ACC112 (cell line): ENCODE data around the gene SLC18B1.
A peak's percentile ranks its signal among the peaks of the same experiment; 100 is the strongest.

Experiments used
- H2AFZ ChIP-seq: fragments of 200-600 bp; sonication (generic); one replicate; pipeline ENCODE4 v1.6.0; 2017; ENCODE audit warnings: antibody characterized with exemption, low read length; ENCODE audit not compliant: unreplicated experiment
- H3K27ac ChIP-seq: fragments of 200-600 bp; sonication (generic); 2 replicates; pipeline ENCODE4 v1.5.1; 2014; ENCODE audit warnings: low read depth, mild to moderate bottlenecking, antibody characterized with exemption, low read length, moderate library complexity
- H3K27me3 ChIP-seq: fragments of 200-600 bp; sonication (generic); 2 replicates; pipeline ENCODE4 v1.6.1; 2014; ENCODE audit warnings: mild to moderate bottlenecking, antibody characterized with exemption, low read length, moderate library complexity, mixed read lengths; ENCODE audit not compliant: insufficient read depth
- H3K36me3 ChIP-seq: fragments of 200-600 bp; sonication (generic); 2 replicates; pipeline ENCODE4 v1.6.1; 2016; ENCODE audit warnings: mild to moderate bottlenecking, antibody characterized with exemption, low read length, moderate library complexity, mixed read lengths; ENCODE audit not compliant: insufficient read depth
- H3K4me1 ChIP-seq: fragments of 200-600 bp; sonication (generic); one replicate; pipeline ENCODE4 v1.6.1; 2016; ENCODE audit warnings: low read length, mixed read lengths; ENCODE audit not compliant: insufficient read depth, unreplicated experiment, control insufficient read depth
- H3K4me3 ChIP-seq: fragments of 200-600 bp; sonication (generic); 2 replicates; pipeline ENCODE4 v1.5.1; 2014; ENCODE audit warnings: mild to moderate bottlenecking, low read depth, low read length
- H3K79me2 ChIP-seq: fragments of 200-600 bp; sonication (generic); one replicate; pipeline ENCODE4 v1.6.0; 2016; ENCODE audit warnings: low read length; ENCODE audit not compliant: control insufficient read depth, unreplicated experiment, insufficient read depth

SLC18B1 gene

GRCh38 chr6:132817554-132818403 lies 19.3 kb upstream of the SLC18B1 start:
- H3K36me3 ChIP-seq, result peaks cover 44% of the 10 kb centered on the region
- H3K4me3 ChIP-seq, result peak overlapping the region; percentile 99
- no peaks in the 10 kb centered on the region for H3K27me3 ChIP-seq
- H2AFZ ChIP-seq, result no peak overlapping the region
- peak overlapping the region; percentile 66 for H3K27ac ChIP-seq
- H3K4me1 ChIP-seq, result peaks cover 42% of the 10 kb centered on the region
- peaks cover 39% of the 10 kb centered on the region for H3K79me2 ChIP-seq

GRCh38 chr6:132816660-132817059 lies 18.2 kb upstream of the SLC18B1 start:
- Histone ChIP-seq H2AFZ (no peak overlapping the region), H3K4me3 (peak overlapping the region; percentile 99), H3K36me3 (peaks cover 44% of the 10 kb centered on the region), H3K79me2 (peaks cover 39% of the 10 kb centered on the region), H3K27ac (peak overlapping the region; percentile 66; the same call in 1 of the 2 replicates), H3K27me3 (no peaks in the 10 kb centered on the region), H3K4me1 (peaks cover 43% of the 10 kb centered on the region)

DNA sequence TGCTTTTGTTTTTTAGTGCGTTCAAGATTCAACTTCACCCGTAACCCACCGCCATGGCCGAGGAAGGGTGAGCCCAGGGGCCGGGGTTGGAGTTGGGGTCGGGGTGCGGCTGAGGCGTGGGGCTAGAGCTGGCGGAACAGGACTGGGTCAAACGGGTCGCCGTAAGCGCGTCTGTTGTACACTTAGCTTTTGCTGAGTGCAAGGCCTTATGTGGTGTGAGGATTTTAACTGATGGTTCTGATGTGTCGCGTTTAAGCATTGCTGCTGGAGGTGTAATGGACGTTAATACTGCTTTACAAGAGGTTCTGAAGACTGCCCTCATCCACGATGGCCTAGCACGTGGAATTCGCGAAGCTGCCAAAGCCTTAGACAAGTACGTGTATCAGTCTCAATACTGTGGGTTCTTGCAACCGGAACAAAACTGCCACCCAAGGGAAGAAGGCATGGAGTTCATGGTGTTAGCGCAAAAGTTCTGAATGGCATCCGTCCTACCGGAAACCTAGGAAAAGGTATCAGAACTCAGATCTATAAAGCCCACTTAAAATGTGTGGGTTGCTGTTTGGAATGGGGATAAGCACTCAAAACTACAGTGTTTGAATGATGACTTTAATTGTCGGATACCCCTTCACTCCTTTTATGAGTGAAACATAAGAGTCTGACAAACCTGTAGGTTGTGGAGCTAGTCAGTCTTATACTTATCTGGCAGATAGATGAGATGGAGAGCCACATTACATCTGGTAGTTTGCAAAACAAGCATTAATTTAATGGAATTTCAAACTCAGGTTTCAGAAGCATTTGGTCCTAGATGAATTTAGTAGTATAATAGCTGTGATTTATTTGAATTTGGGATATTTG lies 16.5 kb upstream of the SLC18B1 start:
- Histone ChIP-seq H3K79me2 (peaks cover 39% of the 10 kb centered on the region), H3K4me1 (peaks cover 37% of the 10 kb centered on the region), H3K4me3 (peak overlapping the region; percentile 99), H3K36me3 (peaks cover 44% of the 10 kb centered on the region), H3K27me3 (no peaks in the 10 kb centered on the region), H2AFZ (no peak overlapping the region), H3K27ac (peak overlapping the region; percentile 56)

- H3K4me1 ChIP-seq, result peaks cover 27% of the 10 kb centered on the region
- peak overlapping the region; percentile 86 for H3K27ac ChIP-seq
- no peaks in the 10 kb centered on the region for H3K27me3 ChIP-seq
- H2AFZ ChIP-seq, result peak overlapping the region; percentile 94
- peaks cover 36% of the 10 kb centered on the region for H3K36me3 ChIP-seq
- H3K79me2 ChIP-seq, result peaks cover 37% of the 10 kb centered on the region
- peak overlapping the region; percentile 83 for H3K4me3 ChIP-seq
Measured at GRCh38 chr6:132813173-132813856, 14.9 kb upstream of the SLC18B1 start.

GRCh38 chr6:132812756-132813172 lies 14.3 kb upstream of the SLC18B1 start:
- Histone ChIP-seq H3K79me2 (peaks cover 34% of the 10 kb centered on the region), H3K4me3 (peak overlapping the region; percentile 83), H2AFZ (peak overlapping the region; percentile 94), H3K27ac (peak overlapping the region; percentile 86), H3K27me3 (no peaks in the 10 kb centered on the region), H3K36me3 (peaks cover 30% of the 10 kb centered on the region), H3K4me1 (peaks cover 22% of the 10 kb centered on the region)

GRCh38 chr6:132812255-132812732 lies 13.9 kb upstream of the SLC18B1 start:
- Histone ChIP-seq H3K27me3 (no peaks in the 10 kb centered on the region), H3K79me2 (peaks cover 29% of the 10 kb centered on the region), H3K27ac (peak overlapping the region; percentile 86), H3K4me3 (peak overlapping the region; percentile 83), H3K4me1 (peaks cover 17% of the 10 kb centered on the region), H3K36me3 (peaks cover 26% of the 10 kb centered on the region), H2AFZ (peak overlapping the region; percentile 94)

DNA sequence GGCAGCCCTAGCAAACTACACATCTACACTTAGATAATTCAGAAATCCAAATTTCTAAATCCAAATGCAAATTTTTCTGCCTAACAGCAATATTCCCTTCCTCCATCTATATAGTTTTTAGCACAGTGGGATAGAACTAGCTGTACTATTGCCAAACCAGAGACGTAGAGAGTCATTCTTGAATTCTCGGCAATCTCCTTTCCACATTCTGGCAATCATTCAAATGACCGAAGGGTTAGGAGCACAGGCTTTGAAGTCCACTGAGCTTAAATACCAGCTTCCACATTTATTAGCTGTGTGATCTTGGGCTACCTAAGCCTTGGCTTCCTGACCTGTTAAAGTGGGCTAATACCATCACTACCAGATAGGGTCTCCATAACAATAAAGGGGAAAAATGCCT lies 12.8 kb upstream of the SLC18B1 start:
- peaks cover 19% of the 10 kb centered on the region for H3K79me2 ChIP-seq
- H3K27me3 ChIP-seq, result no peaks in the 10 kb centered on the region
- no peak overlapping the region for H2AFZ ChIP-seq
- no peak overlapping the region for H3K27ac ChIP-seq
- peaks cover 7% of the 10 kb centered on the region for H3K4me1 ChIP-seq
- H3K4me3 ChIP-seq, result no peak overlapping the region
- peaks cover 15% of the 10 kb centered on the region for H3K36me3 ChIP-seq

DNA sequence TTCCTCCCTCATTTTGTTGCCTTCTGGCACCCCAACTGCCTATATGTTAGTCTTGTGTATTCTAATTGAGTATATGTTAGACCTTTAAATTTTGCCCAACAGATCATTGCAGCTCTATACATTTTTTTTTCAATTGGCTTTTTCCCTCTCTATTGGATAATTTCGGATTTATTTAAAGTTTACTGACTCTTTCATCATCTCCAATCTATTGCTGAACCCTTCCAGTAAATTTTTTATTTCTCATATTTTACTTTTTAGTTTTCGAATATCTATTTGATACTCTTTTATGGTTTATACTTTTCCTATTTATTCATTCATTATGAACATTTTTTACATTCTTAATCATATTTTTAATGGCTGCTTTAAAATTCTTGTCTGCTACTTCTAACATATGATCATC lies 7.1 kb upstream of the SLC18B1 start:
- no peak overlapping the region for H3K4me3 ChIP-seq
- no peaks in the 10 kb centered on the region for H3K79me2 ChIP-seq
- H2AFZ ChIP-seq, result no peak overlapping the region
- H3K27me3 ChIP-seq, result no peaks in the 10 kb centered on the region
- no peaks in the 10 kb centered on the region for H3K4me1 ChIP-seq
- no peaks in the 10 kb centered on the region for H3K36me3 ChIP-seq
- no peak overlapping the region for H3K27ac ChIP-seq

GRCh38 chr6:132804251-132804650 lies 5.8 kb upstream of the SLC18B1 start:
- no peaks in the 10 kb centered on the region for H3K36me3 ChIP-seq
- no peak overlapping the region for H3K27ac ChIP-seq
- no peaks in the 10 kb centered on the region for H3K4me1 ChIP-seq
- H2AFZ ChIP-seq, result no peak overlapping the region
- no peak overlapping the region for H3K4me3 ChIP-seq
- no peaks in the 10 kb centered on the region for H3K79me2 ChIP-seq
- no peaks in the 10 kb centered on the region for H3K27me3 ChIP-seq

DNA sequence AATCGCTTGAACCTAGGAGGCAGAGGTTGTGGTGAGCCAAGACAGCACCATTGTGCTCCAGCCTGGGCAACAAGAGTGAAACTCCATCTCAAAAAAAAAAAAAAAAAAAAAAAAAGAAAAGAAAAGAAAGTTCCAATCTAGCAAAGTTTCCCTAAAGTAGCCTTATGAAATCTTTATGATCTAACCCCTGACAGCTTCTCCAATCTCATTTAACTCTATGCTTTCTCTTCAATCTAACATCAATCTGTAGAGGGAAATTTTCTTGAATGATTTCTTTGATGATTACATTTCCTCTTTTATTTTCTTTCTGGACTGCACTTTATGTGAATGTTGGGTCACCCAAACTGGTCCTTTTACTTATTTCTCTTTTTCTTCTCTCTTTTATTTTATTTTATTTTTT lies 2.2 kb upstream of the SLC18B1 start:
- Histone ChIP-seq H3K27me3 (no peaks in the 10 kb centered on the region), H3K4me1 (peaks cover 4% of the 10 kb centered on the region), H3K27ac (no peak overlapping the region), H3K4me3 (no peak overlapping the region), H2AFZ (no peak overlapping the region), H3K79me2 (peaks cover 3% of the 10 kb centered on the region), H3K36me3 (peaks cover under 1% of the 10 kb centered on the region; the same call in 1 of the 2 replicates)
